SHP77 (cell line): ENCODE data around the gene DPY19L3.

ENCODE experiments used
- DNase-seq, 2 experiments: peaks; one replicate each; lab custom pipeline; 2025; lab: John Stamatoyannopoulos, UW

DPY19L3 gene

GRCh38 chr19:32519023-32519422, 113.5 kb downstream of the DPY19L3 start:
- no peak for DNase-seq

GRCh38 chr19:32522967-32523366, 117.4 kb downstream of the DPY19L3 start:
- DNase-seq = no peak

- DNase-seq = no peak
Observed at GRCh38 chr19:32526895-32527294, 121.3 kb downstream of the DPY19L3 start.

- DNase-seq = no peak
Observed at GRCh38 chr19:32530773-32531172, 125.2 kb downstream of the DPY19L3 start.

GRCh38 chr19:32532233-32532632, 126.7 kb downstream of the DPY19L3 start:
- DNase-seq = no peak
